ENCODE results near the gene VAV2.

- no peak for TF ChIP-seq CTCF (IDR thresholded peaks at IDR 0.05; ENCODE audit: insufficient read depth, low read length, poor library complexity, severe bottlenecking)
- no peak for TF ChIP-seq EZH2phosphoT487 (conservative IDR thresholded peaks at IDR 0.05; ENCODE audit: low read length)
Measured at GRCh38 chr9:133837627-133838597, 154.2 kb downstream of the VAV2 start.
